Activated naive CD4-positive, alpha-beta T cell treated with Interleukin-2 at 50 U/mL for 16 hours (primary cell): ENCODE data around the gene FAM151B.

ENCODE experiments used
- DNase-seq: peaks from one replicate; pipeline ENCODE4 v3.0.0-alpha.2; 2020

FAM151B gene

GRCh38 chr5:80591352-80591751 is 103.5 kb downstream of the FAM151B start:
- DNase-seq = no peak

- no peak for DNase-seq
Measured at GRCh38 chr5:80592105-80592504, 104.2 kb downstream of the FAM151B start.
